HEK293 (cell line): ENCODE results near the gene NFIB.

Source experiments
- CTCF ChIA-PET: fragments of 350-600 bp; formaldehyde crosslinking; extraction: SDS; loops from one replicate; lab custom pipeline; 2021; ENCODE audit warnings: antibody characterized with exemption; lab: Yijun Ruan, JAX
- POLR2A ChIA-PET: fragments of 300-600 bp; formaldehyde crosslinking; extraction: SDS; loops from one replicate; lab custom pipeline; 2020; ENCODE audit warnings: antibody characterized with exemption, inconsistent platforms; lab: Yijun Ruan, JAX
- H3K27ac ChIP-seq: fragments of 200-500 bp; sonication (Bioruptor generic); 2 replicates; pipeline ENCODE4 v1.5.1; 2014; ENCODE audit warnings: low read depth, low read length, control low read depth, inconsistent platforms; ENCODE audit errors: extremely low read depth
- H3K36me3 ChIP-seq, 2 experiments: fragments of 200-500 bp in 1 of 2; sonication (Bioruptor generic) in 1 of 2; 1 replicate in 1 of 2; 2 replicates in 1 of 2; pipeline ENCODE4 v1.5.1; 2014 to 2017; ENCODE audit warnings: inconsistent platforms in 2 of 2, low read length in 2 of 2; ENCODE audit not compliant: control insufficient read depth in 2 of 2, insufficient read depth in 1 of 2
- H3K4me1 ChIP-seq: fragments of 200-500 bp; sonication (Bioruptor generic); 2 replicates; pipeline ENCODE4 v1.5.1; 2014; ENCODE audit warnings: mild to moderate bottlenecking, low read length, inconsistent platforms; ENCODE audit not compliant: control insufficient read depth, insufficient read depth
- H3K4me3 ChIP-seq: 2 replicates; pipeline ENCODE4 v1.5.1; 2011; ENCODE audit warnings: low read depth, mild to moderate bottlenecking, control low read depth, low read length, moderate library complexity
- H3K9me3 ChIP-seq: fragments of 200-500 bp; sonication (Bioruptor generic); 2 replicates; pipeline ENCODE4 v1.5.1; 2014; ENCODE audit warnings: low read depth, low read length, inconsistent platforms; ENCODE audit not compliant: control insufficient read depth, insufficient read depth
- BCL6B ChIP-seq: fragments of 450-650 bp; formaldehyde crosslinking; IDR thresholded peaks from 2 replicates; pipeline ENCODE4 v1.5.1; 2017; ENCODE audit warnings: missing biosample characterization, missing genetic modification characterization
- CTCF ChIP-seq: fragments of 450-650 bp; formaldehyde crosslinking; IDR thresholded peaks from 2 replicates; pipeline ENCODE4 v1.5.1; 2016; ENCODE audit warnings: missing biosample characterization, missing genetic modification characterization
- HOXD13 ChIP-seq: sonication (generic); formaldehyde crosslinking; IDR thresholded peaks from 2 replicates; pipeline ENCODE4 v1.8.0; 2022; ENCODE audit warnings: missing genetic modification reagents, borderline replicate concordance
- KLF7 ChIP-seq: fragments of 450-650 bp; formaldehyde crosslinking; IDR thresholded peaks from 2 replicates; pipeline ENCODE4 v1.5.1; 2016; ENCODE audit warnings: missing biosample characterization, missing genetic modification characterization, borderline replicate concordance
- OSR2 ChIP-seq: fragments of 450-650 bp; formaldehyde crosslinking; IDR thresholded peaks from 2 replicates; pipeline ENCODE4 v1.5.1; 2016; ENCODE audit warnings: missing biosample characterization, missing genetic modification characterization
- PRDM4 ChIP-seq: fragments of 450-650 bp; formaldehyde crosslinking; IDR thresholded peaks from 2 replicates; pipeline ENCODE4 v1.5.1; 2017; ENCODE audit warnings: missing biosample characterization, missing genetic modification characterization
- ZNF112 ChIP-seq: fragments of 450-650 bp; formaldehyde crosslinking; IDR thresholded peaks from 2 replicates; pipeline ENCODE4 v1.5.0; 2017; ENCODE audit warnings: missing biosample characterization, missing genetic modification characterization
- ZNF132 ChIP-seq: fragments of 450-650 bp; formaldehyde crosslinking; IDR thresholded peaks from 2 replicates; pipeline ENCODE4 v1.5.1; 2017; ENCODE audit warnings: missing biosample characterization, missing genetic modification characterization, borderline replicate concordance
- ZNF175 ChIP-seq: fragments of 450-650 bp; formaldehyde crosslinking; IDR thresholded peaks from 2 replicates; pipeline ENCODE4 v1.5.1; 2016; ENCODE audit warnings: missing biosample characterization, missing genetic modification characterization
- ZNF221 ChIP-seq: fragments of 450-650 bp; formaldehyde crosslinking; IDR thresholded peaks from 2 replicates; pipeline ENCODE4 v1.5.1; 2017; ENCODE audit warnings: missing biosample characterization, missing genetic modification characterization, borderline replicate concordance
- ZNF302 ChIP-seq: fragments of 450-650 bp; formaldehyde crosslinking; IDR thresholded peaks from 2 replicates; pipeline ENCODE4 v1.5.1; 2016; ENCODE audit warnings: missing biosample characterization, missing genetic modification characterization, low read depth
- ZNF362 ChIP-seq: fragments of 450-650 bp; formaldehyde crosslinking; IDR thresholded peaks from 2 replicates; pipeline ENCODE4 v1.5.1; 2016; ENCODE audit warnings: missing biosample characterization, missing genetic modification characterization
- ZNF394 ChIP-seq: fragments of 450-650 bp; formaldehyde crosslinking; IDR thresholded peaks from 2 replicates; pipeline ENCODE4 v1.5.1; 2016; ENCODE audit warnings: missing biosample characterization, missing genetic modification characterization, mild to moderate bottlenecking, moderate library complexity, borderline replicate concordance
- ZNF529 ChIP-seq: fragments of 450-650 bp; formaldehyde crosslinking; IDR thresholded peaks from 2 replicates; pipeline ENCODE4 v1.5.1; 2017; ENCODE audit warnings: missing genetic modification characterization, missing biosample characterization; ENCODE audit not compliant: insufficient replicate concordance
- ZSCAN30 ChIP-seq: fragments of 450-650 bp; IDR thresholded peaks from 2 replicates; pipeline ENCODE4 v1.5.1; 2018; ENCODE audit warnings: missing biosample characterization, mild to moderate bottlenecking, missing genetic modification characterization, moderate library complexity
- TF ChIP-seq, protein P1 (sequence below): fragments of 450-650 bp; formaldehyde crosslinking; IDR thresholded peaks from 2 replicates; pipeline ENCODE4 v1.5.1; 2016; ENCODE audit warnings: missing biosample characterization, missing genetic modification characterization
- TF ChIP-seq, protein P2 (sequence below): fragments of 450-650 bp; formaldehyde crosslinking; IDR thresholded peaks from 2 replicates; pipeline ENCODE4 v1.5.1; 2016; ENCODE audit warnings: missing biosample characterization, missing genetic modification characterization
- TF ChIP-seq, protein P3 (sequence below): fragments of 450-650 bp; formaldehyde crosslinking; conservative IDR thresholded peaks from 2 replicates; pipeline ENCODE4 v1.5.1; 2016; ENCODE audit warnings: low read depth, missing biosample characterization, missing genetic modification characterization
- TF ChIP-seq, protein P4 (sequence below): fragments of 450-650 bp; formaldehyde crosslinking; IDR thresholded peaks from 2 replicates; pipeline ENCODE4 v1.5.1; 2016; ENCODE audit warnings: missing biosample characterization, missing genetic modification characterization
- TF ChIP-seq, protein P5 (sequence below): fragments of 450-650 bp; formaldehyde crosslinking; IDR thresholded peaks from 2 replicates; pipeline ENCODE4; 2016; ENCODE audit warnings: missing biosample characterization, missing genetic modification characterization

Gene NFIB

GRCh38 chr9:14133394-14133793 is 180.5 kb downstream of the NFIB start:
- H3K36me3 ChIP-seq, result peaks cover 0 to 2% of the 10 kb centered on the region in 2 experiments; a peak in 1 of 3 replicates
- H3K27ac ChIP-seq, result no peak overlapping the region
- peaks cover 8% of the 10 kb centered on the region; the same call in 1 of the 2 replicates for H3K4me1 ChIP-seq
- ChIA-PET POLR2A (interaction anchor here (0.6 kb wide), 1 partner anchor 181 kb away, joined by 5 read pairs; no protein-coding TSS in a partner anchor), CTCF (interaction anchor here (0.9 to 1.5 kb wide), 2 partner anchors 13 to 76 kb away, joined by 3 to 4 read pairs; no protein-coding TSS in a partner anchor)
- TF ChIP-seq, protein P1, sequence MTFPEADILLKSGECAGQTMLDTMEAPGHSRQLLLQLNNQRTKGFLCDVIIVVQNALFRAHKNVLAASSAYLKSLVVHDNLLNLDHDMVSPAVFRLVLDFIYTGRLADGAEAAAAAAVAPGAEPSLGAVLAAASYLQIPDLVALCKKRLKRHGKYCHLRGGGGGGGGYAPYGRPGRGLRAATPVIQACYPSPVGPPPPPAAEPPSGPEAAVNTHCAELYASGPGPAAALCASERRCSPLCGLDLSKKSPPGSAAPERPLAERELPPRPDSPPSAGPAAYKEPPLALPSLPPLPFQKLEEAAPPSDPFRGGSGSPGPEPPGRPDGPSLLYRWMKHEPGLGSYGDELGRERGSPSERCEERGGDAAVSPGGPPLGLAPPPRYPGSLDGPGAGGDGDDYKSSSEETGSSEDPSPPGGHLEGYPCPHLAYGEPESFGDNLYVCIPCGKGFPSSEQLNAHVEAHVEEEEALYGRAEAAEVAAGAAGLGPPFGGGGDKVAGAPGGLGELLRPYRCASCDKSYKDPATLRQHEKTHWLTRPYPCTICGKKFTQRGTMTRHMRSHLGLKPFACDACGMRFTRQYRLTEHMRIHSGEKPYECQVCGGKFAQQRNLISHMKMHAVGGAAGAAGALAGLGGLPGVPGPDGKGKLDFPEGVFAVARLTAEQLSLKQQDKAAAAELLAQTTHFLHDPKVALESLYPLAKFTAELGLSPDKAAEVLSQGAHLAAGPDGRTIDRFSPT (tag by site-specific recombination), result no peak
- TF ChIP-seq HOXD13, result no peak
- TF ChIP-seq ZNF175 (tag by site-specific recombination), result no peak
- TF ChIP-seq ZNF362, result no peak
- no peak for TF ChIP-seq OSR2 (tag by site-specific recombination)
- no peak for TF ChIP-seq ZNF132 (tag by site-specific recombination)
- TF ChIP-seq ZNF394 (tag by site-specific recombination), result no peak
- TF ChIP-seq ZSCAN30 (tag by site-specific recombination), result no peak
- no peak for TF ChIP-seq ZNF112 (tag by site-specific recombination)
- TF ChIP-seq BCL6B, result no peak
- TF ChIP-seq CTCF, result no peak
- TF ChIP-seq, protein P2, sequence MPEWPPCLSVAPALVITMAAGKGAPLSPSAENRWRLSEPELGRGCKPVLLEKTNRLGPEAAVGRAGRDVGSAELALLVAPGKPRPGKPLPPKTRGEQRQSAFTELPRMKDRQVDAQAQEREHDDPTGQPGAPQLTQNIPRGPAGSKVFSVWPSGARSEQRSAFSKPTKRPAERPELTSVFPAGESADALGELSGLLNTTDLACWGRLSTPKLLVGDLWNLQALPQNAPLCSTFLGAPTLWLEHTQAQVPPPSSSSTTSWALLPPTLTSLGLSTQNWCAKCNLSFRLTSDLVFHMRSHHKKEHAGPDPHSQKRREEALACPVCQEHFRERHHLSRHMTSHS (tag by site-specific recombination), result no peak
- TF ChIP-seq ZNF221 (tag by site-specific recombination), result no peak
- TF ChIP-seq, protein P3, sequence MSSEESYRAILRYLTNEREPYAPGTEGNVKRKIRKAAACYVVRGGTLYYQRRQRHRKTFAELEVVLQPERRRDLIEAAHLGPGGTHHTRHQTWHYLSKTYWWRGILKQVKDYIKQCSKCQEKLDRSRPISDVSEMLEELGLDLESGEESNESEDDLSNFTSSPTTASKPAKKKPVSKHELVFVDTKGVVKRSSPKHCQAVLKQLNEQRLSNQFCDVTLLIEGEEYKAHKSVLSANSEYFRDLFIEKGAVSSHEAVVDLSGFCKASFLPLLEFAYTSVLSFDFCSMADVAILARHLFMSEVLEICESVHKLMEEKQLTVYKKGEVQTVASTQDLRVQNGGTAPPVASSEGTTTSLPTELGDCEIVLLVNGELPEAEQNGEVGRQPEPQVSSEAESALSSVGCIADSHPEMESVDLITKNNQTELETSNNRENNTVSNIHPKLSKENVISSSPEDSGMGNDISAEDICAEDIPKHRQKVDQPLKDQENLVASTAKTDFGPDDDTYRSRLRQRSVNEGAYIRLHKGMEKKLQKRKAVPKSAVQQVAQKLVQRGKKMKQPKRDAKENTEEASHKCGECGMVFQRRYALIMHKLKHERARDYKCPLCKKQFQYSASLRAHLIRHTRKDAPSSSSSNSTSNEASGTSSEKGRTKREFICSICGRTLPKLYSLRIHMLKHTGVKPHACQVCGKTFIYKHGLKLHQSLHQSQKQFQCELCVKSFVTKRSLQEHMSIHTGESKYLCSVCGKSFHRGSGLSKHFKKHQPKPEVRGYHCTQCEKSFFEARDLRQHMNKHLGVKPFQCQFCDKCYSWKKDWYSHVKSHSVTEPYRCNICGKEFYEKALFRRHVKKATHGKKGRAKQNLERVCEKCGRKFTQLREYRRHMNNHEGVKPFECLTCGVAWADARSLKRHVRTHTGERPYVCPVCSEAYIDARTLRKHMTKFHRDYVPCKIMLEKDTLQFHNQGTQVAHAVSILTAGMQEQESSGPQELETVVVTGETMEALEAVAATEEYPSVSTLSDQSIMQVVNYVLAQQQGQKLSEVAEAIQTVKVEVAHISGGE (tag by site-specific recombination), result no peak
- TF ChIP-seq, protein P4, sequence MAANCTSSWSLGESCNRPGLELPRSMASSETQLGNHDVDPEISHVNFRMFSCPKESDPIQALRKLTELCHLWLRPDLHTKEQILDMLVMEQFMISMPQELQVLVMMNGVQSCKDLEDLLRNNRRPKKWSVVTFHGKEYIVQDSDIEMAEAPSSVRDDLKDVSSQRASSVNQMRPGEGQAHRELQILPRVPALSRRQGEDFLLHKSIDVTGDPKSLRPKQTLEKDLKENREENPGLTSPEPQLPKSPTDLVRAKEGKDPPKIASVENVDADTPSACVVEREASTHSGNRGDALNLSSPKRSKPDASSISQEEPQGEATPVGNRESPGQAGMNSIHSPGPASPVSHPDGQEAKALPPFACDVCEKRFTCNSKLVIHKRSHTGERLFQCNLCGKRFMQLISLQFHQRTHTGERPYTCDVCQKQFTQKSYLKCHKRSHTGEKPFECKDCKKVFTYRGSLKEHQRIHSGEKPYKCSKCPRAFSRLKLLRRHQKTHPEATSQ (tag by site-specific recombination), result no peak
- TF ChIP-seq KLF7, result no peak
- no peak for TF ChIP-seq PRDM4 (tag by site-specific recombination)
- no peak for TF ChIP-seq ZNF302 (tag by site-specific recombination)
- no peak for TF ChIP-seq ZNF529 (tag by site-specific recombination)
- TF ChIP-seq, protein P5, sequence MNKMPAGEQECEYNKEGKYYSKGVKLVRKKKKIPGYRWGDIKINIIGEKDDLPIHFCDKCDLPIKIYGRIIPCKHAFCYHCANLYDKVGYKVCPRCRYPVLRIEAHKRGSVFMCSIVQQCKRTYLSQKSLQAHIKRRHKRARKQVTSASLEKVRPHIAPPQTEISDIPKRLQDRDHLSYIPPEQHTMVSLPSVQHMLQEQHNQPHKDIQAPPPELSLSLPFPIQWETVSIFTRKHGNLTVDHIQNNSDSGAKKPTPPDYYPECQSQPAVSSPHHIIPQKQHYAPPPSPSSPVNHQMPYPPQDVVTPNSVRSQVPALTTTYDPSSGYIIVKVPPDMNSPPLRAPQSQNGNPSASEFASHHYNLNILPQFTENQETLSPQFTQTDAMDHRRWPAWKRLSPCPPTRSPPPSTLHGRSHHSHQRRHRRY (tag by site-specific recombination), result no peak
- no peak overlapping the region for H3K4me3 ChIP-seq
- H3K9me3 ChIP-seq, result no peaks in the 10 kb centered on the region
